ENCODE measurements around the gene MRPL12.

- TF ChIP-seq SIN3A (IDR thresholded peaks at IDR 0.05; ENCODE audit: borderline replicate concordance, insufficient read depth, low read length) = no peak
- no peak for TF ChIP-seq TAF1 (IDR thresholded peaks at IDR 0.05; ENCODE audit: borderline replicate concordance, insufficient read depth, low read length)
Observed at GRCh38 chr17:81672954-81673353, 30.2 kb upstream of the MRPL12 start.
